ENCODE data around the gene SPACA7. TPM values are rescaled to one million over a fixed set of nuclear protein-coding genes. Genes with fewer than 3 reads are reported as not detected.

Gene SPACA7
- total RNA-seq, 1 donor from 2014 or later = not detected

- Mint-ChIP-seq H3K9me3 (ENCODE audit: unreplicated experiment) (peaks cover 5% of the 10 kb centered on the region), H3K27me3 (ENCODE audit: unreplicated experiment) (peaks cover 1% of the 10 kb centered on the region), H3K4me1 (ENCODE audit: unreplicated experiment) (no peaks in the 10 kb centered on the region), H3K36me3 (ENCODE audit: low read depth, unreplicated experiment) (peaks cover 6% of the 10 kb centered on the region), H3K4me3 (ENCODE audit: unreplicated experiment) (no peak overlapping the region), H3K27ac (ENCODE audit: unreplicated experiment) (no peak overlapping the region)
- no peak for DNase-seq (ENCODE audit: low spot score)
- TF ChIP-seq, protein P1, sequence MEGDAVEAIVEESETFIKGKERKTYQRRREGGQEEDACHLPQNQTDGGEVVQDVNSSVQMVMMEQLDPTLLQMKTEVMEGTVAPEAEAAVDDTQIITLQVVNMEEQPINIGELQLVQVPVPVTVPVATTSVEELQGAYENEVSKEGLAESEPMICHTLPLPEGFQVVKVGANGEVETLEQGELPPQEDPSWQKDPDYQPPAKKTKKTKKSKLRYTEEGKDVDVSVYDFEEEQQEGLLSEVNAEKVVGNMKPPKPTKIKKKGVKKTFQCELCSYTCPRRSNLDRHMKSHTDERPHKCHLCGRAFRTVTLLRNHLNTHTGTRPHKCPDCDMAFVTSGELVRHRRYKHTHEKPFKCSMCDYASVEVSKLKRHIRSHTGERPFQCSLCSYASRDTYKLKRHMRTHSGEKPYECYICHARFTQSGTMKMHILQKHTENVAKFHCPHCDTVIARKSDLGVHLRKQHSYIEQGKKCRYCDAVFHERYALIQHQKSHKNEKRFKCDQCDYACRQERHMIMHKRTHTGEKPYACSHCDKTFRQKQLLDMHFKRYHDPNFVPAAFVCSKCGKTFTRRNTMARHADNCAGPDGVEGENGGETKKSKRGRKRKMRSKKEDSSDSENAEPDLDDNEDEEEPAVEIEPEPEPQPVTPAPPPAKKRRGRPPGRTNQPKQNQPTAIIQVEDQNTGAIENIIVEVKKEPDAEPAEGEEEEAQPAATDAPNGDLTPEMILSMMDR (IDR thresholded peaks at IDR 0.05; ENCODE audit: unreplicated experiment) = no peak
Observed at GRCh38 chr13:112444416-112445399, 68.6 kb downstream of the SPACA7 start.

GRCh38 chr13:112445411-112446271, 69.5 kb downstream of the SPACA7 start:
- no peak overlapping the region for H3K4me3 Mint-ChIP-seq (ENCODE audit: unreplicated experiment)
- no peak overlapping the region for H3K27ac Mint-ChIP-seq (ENCODE audit: unreplicated experiment)
- H3K9me3 Mint-ChIP-seq (ENCODE audit: unreplicated experiment) = no peaks in the 10 kb centered on the region
- no peaks in the 10 kb centered on the region for H3K36me3 Mint-ChIP-seq (ENCODE audit: low read depth, unreplicated experiment)
- no peaks in the 10 kb centered on the region for H3K4me1 Mint-ChIP-seq (ENCODE audit: unreplicated experiment)
- TF ChIP-seq, protein P1 (IDR thresholded peaks at IDR 0.05; ENCODE audit: unreplicated experiment) = no peak
- H3K27me3 Mint-ChIP-seq (ENCODE audit: unreplicated experiment) = peaks cover 1% of the 10 kb centered on the region
- DNase-seq (ENCODE audit: low spot score) = no peak

GRCh38 chr13:112446347-112446861, 70.2 kb downstream of the SPACA7 start:
- no peaks in the 10 kb centered on the region for H3K9me3 Mint-ChIP-seq (ENCODE audit: unreplicated experiment)
- H3K4me1 Mint-ChIP-seq (ENCODE audit: unreplicated experiment) = no peaks in the 10 kb centered on the region
- DNase-seq (ENCODE audit: low spot score) = no peak
- H3K27ac Mint-ChIP-seq (ENCODE audit: unreplicated experiment) = no peak overlapping the region
- TF ChIP-seq, protein P1 (IDR thresholded peaks at IDR 0.05; ENCODE audit: unreplicated experiment) = no peak
- H3K27me3 Mint-ChIP-seq (ENCODE audit: unreplicated experiment) = peaks cover 1% of the 10 kb centered on the region
- peaks cover 4% of the 10 kb centered on the region for H3K36me3 Mint-ChIP-seq (ENCODE audit: low read depth, unreplicated experiment)
- no peak overlapping the region for H3K4me3 Mint-ChIP-seq (ENCODE audit: unreplicated experiment)

DNA sequence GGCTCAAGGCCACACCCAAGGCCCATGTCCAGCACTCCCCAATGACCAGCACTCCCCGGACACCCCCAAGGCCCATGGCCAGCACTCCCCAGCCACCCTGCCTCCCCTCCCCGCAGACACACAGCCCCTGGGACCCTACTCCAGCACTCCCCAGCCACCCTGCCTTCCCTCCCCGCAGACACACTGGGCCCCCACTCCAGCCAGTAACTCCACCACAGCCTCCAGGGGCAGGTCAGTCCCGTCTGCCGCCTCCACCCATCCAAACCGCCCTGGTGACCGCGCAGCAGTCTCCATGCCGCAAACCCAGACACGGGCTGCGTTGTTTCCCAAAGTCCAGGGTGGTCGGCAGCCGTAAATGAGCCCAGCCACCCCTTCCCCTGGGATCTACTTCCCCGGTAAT, 70.7 kb downstream of the SPACA7 start:
- Mint-ChIP-seq H3K27ac (ENCODE audit: unreplicated experiment) (no peak overlapping the region), H3K36me3 (ENCODE audit: low read depth, unreplicated experiment) (peaks cover 4% of the 10 kb centered on the region), H3K4me3 (ENCODE audit: unreplicated experiment) (no peak overlapping the region), H3K4me1 (ENCODE audit: unreplicated experiment) (no peaks in the 10 kb centered on the region), H3K9me3 (ENCODE audit: unreplicated experiment) (no peaks in the 10 kb centered on the region), H3K27me3 (ENCODE audit: unreplicated experiment) (peaks cover 1% of the 10 kb centered on the region)
- DNase-seq (ENCODE audit: low spot score) = no peak
- TF ChIP-seq, protein P1 (IDR thresholded peaks at IDR 0.05; ENCODE audit: unreplicated experiment) = no peak

All from endothelial cell (in vitro differentiated cells).